Endothelial cell of umbilical vein (primary cell): ENCODE results near the gene RCAN1. TPM values are rescaled to one million over a fixed set of nuclear protein-coding genes. Genes with fewer than 3 reads are reported as not detected.

Experiments used
- BruUV-seq: library from RNA; stranded (reverse); fragments of 400-500 nt; replicated peaks from 2 replicates; lab custom pipeline; 2021; lab: Mats Ljungman, UMichigan
- CTCF ChIA-PET: fragments of 300-600, 350-600 bp; sonication (Branson Sonifier 250); formaldehyde crosslinking; loops from one replicate; lab custom pipeline; 2021; ENCODE audit warnings: antibody characterized with exemption, inconsistent platforms; lab: Charles Lee
- POLR2A ChIA-PET: fragments of 300-600, 350-600 bp; sonication (Branson Sonifier 250); formaldehyde crosslinking; loops from one replicate; lab custom pipeline; 2021; ENCODE audit warnings: antibody characterized with exemption, inconsistent platforms; lab: Charles Lee
- DNase-seq: peaks from one replicate; pipeline ENCODE4 v3.0.0-alpha.2; 2011; ENCODE audit warnings: low read depth, low spot score
- FAIRE-seq: peaks from 2 replicates; lab custom pipeline; 2011; peaks lifted over from hg19 to GRCh38; lab: Jason Lieb, UNC
- H2AFZ ChIP-seq: 2 replicates; pipeline ENCODE4 v1.6.0; 2012; ENCODE audit warnings: low read depth, low read length, control low read depth, inconsistent platforms
- H3K27ac ChIP-seq: 2 replicates; pipeline ENCODE4 v1.5.1; 2011; ENCODE audit warnings: low read depth, mild to moderate bottlenecking, control low read depth, low read length, moderate library complexity; ENCODE audit not compliant: insufficient read depth
- H3K27me3 ChIP-seq, 2 experiments: 2 replicates each; pipeline versions ENCODE4 v1.6.0 to v1.6.1; 2011; ENCODE audit warnings: low read length in 2 of 2, mixed read lengths in 1 of 2; ENCODE audit not compliant: control insufficient read depth in 2 of 2, insufficient read depth in 2 of 2
- H3K36me3 ChIP-seq, 2 experiments: 2 replicates in 1 of 2; 3 replicates in 1 of 2; pipeline ENCODE4 v1.5.1; 2011; ENCODE audit warnings: low read length in 2 of 2, mild to moderate bottlenecking in 1 of 2, moderate library complexity in 1 of 2; ENCODE audit not compliant: control insufficient read depth in 2 of 2, insufficient read depth in 2 of 2; ENCODE audit errors: extremely low read depth in 1 of 2
- H3K4me1 ChIP-seq: 3 replicates; pipeline ENCODE4 v1.5.1; 2011; ENCODE audit warnings: mild to moderate bottlenecking, low read length; ENCODE audit not compliant: control insufficient read depth, insufficient read depth; ENCODE audit errors: extremely low read depth
- H3K4me2 ChIP-seq: 2 replicates; pipeline ENCODE4 v1.6.1; 2011; ENCODE audit warnings: low read length, control low read depth, mixed read lengths; ENCODE audit not compliant: insufficient read depth
- H3K4me3 ChIP-seq, 3 experiments: fragments of 200-600 bp in 1 of 3; sonication (generic), shearing (Covaris generic) in 1 of 3; replicated peaks in 1 of 3; 2 replicates each; pipeline ENCODE4 v1.5.1; 2011 to 2016; ENCODE audit warnings: control low read depth in 3 of 3, low read length in 3 of 3, mild to moderate bottlenecking in 2 of 3, inconsistent platforms in 1 of 3, low read depth in 1 of 3, moderate library complexity in 1 of 3; ENCODE audit not compliant: insufficient read depth in 1 of 3
- H3K79me2 ChIP-seq: 2 replicates; pipeline ENCODE4 v1.6.0; 2012; ENCODE audit warnings: low read length, inconsistent platforms; ENCODE audit not compliant: control insufficient read depth, insufficient read depth
- H3K9ac ChIP-seq: replicated peaks from 2 replicates; pipeline ENCODE3; 2011; ENCODE audit warnings: low read length, control low read depth; ENCODE audit not compliant: insufficient read depth; ENCODE audit errors: extremely low read depth
- H3K9me1 ChIP-seq: replicated peaks from 3 replicates; pipeline ENCODE4 v1.6.0; 2011; ENCODE audit warnings: mild to moderate bottlenecking, low read length; ENCODE audit not compliant: control insufficient read depth, insufficient read depth; ENCODE audit errors: extremely low read depth
- H3K9me3 ChIP-seq: replicated peaks from 2 replicates; pipeline ENCODE4 v1.5.1; 2012; ENCODE audit warnings: low read length, inconsistent platforms; ENCODE audit not compliant: control insufficient read depth, insufficient read depth
- H4K20me1 ChIP-seq: replicated peaks from 2 replicates; pipeline ENCODE3; 2011; ENCODE audit warnings: mild to moderate bottlenecking, low read length; ENCODE audit not compliant: control insufficient read depth, insufficient read depth; ENCODE audit errors: extremely low read depth
- CTCF ChIP-seq, 2 donors: IDR thresholded peaks; 1 replicate in 1 of 2; 2 replicates in 1 of 2; pipeline ENCODE4 v1.5.1; 2011; ENCODE audit warnings: low read length in 2 of 2, mild to moderate bottlenecking in 2 of 2, moderate library complexity in 2 of 2, control low read depth in 1 of 2, inconsistent platforms in 1 of 2, low read depth in 1 of 2; ENCODE audit not compliant: insufficient read depth in 1 of 2; ENCODE audit errors: extremely low read depth in 1 of 2
- EZH2 ChIP-seq: IDR thresholded peaks from 2 replicates; pipeline ENCODE4 v1.6.1; 2012; ENCODE audit warnings: borderline replicate concordance, low read depth, mild to moderate bottlenecking, moderate library complexity, low read length, inconsistent platforms; ENCODE audit not compliant: severe bottlenecking
- FOS ChIP-seq: IDR thresholded peaks from 2 replicates; pipeline ENCODE4 v1.6.1; 2011; ENCODE audit warnings: mild to moderate bottlenecking, low read length, moderate library complexity, borderline replicate concordance; ENCODE audit not compliant: insufficient read depth
- GATA2 ChIP-seq: IDR thresholded peaks from 2 replicates; pipeline ENCODE4 v1.7.0; 2011; ENCODE audit warnings: low read depth, mild to moderate bottlenecking, moderate library complexity, mixed read lengths, low read length; ENCODE audit not compliant: insufficient read length, insufficient read depth
- JUN ChIP-seq: IDR thresholded peaks from 2 replicates; pipeline ENCODE4 v1.6.1; 2011; ENCODE audit warnings: borderline replicate concordance, low read depth; ENCODE audit not compliant: insufficient read length, insufficient read depth
- MYC ChIP-seq: IDR thresholded peaks from one replicate; pipeline ENCODE4 v1.6.1; 2011; ENCODE audit warnings: mild to moderate bottlenecking, low read depth, low read length
- POLR2A ChIP-seq: IDR thresholded peaks from 2 replicates; pipeline ENCODE4 v1.6.1; 2012; ENCODE audit warnings: low read depth, mild to moderate bottlenecking, control low read depth, low read length
- POLR2AphosphoS5 ChIP-seq: IDR thresholded peaks from 2 replicates; pipeline ENCODE4 v1.6.1; 2012; ENCODE audit warnings: low read depth, mild to moderate bottlenecking, control low read depth, low read length, moderate library complexity; ENCODE audit not compliant: insufficient read depth
- dilution Hi-C: fragments of 300-500 bp; cut with MboI; formaldehyde crosslinking; loops from one replicate; pipeline ENCODE4 v1.15.0; 2019; ENCODE audit warnings: low sequenced_read_pairs; ENCODE audit not compliant: extremely low pct_ligation_motif_present
- intact Hi-C: fragments of 100-400 bp; cut with micrococcal nuclease; formaldehyde crosslinking; loops from one replicate; pipeline ENCODE4 v1.10.0; 2022
- polyA plus RNA-seq, 4 experiments: library from polyadenylated mRNA; depleted of rRNA in 3 of 4; stranded (reverse) in 3 of 4; unstranded in 1 of 4; fragments of >200 nt; gene quantifications; 2 replicates each; pipeline versions ENCODE4 v1.2.1 to v1.2.3, GENCODE V29; 2011 to 2012; ENCODE audit warnings: missing spikeins in 1 of 4
- total RNA-seq: library from RNA; stranded (reverse); gene quantifications from 2 replicates; pipeline ENCODE4 v1.2.3, GENCODE V29; 2021
- TF ChIP-seq, protein P1 (sequence below): IDR thresholded peaks from 2 replicates; pipeline ENCODE4 v1.6.1; 2011; ENCODE audit not compliant: insufficient read depth, insufficient read length

Gene RCAN1
- total and polyA plus RNA-seq, 2 donors (not counting 3 experiments of a cell fraction or from before 2014, with no cell fraction given): 9.7 to 16.5 TPM

DNA sequence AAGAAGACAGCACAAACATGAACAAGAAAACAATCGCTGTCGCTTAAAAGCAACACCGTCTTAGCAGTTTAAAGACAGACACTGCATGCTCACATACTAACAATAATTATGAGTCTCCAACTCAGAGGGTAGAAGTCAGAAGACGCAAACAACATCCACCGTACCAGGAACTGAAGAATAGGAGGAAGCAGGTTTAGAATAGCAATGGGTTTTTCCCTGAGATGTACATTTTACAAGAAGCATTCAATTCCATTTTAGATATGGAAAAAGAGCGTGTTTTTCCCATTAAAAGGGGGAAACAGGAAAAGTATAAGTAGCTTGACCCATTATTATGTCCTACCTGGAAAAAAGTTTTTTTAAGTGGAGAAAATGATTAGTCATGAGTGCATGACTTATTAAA lies 68.4 kb downstream of the RCAN1 start:
- CTCF ChIA-PET: interaction anchor here (0.8 to 6.9 kb wide), 4 partner anchors 12 to 36 kb away, joined by 3 to 113 read pairs (median 8); partner anchors contain the start of gene KCNE1
- no peaks in the 10 kb centered on the region for H3K36me3 ChIP-seq
- dilution Hi-C loops (no loop called here), intact Hi-C loops (no loop called here)
- POLR2A ChIA-PET: no interaction called here
- no peaks in the 10 kb centered on the region for H4K20me1 ChIP-seq
- peak; percentile 16 for TF ChIP-seq JUN
- no peak for TF ChIP-seq EZH2
- no peaks in the 10 kb centered on the region for H3K9me1 ChIP-seq
- H3K4me1 ChIP-seq: no peaks in the 10 kb centered on the region
- no peaks in the 10 kb centered on the region for H3K79me2 ChIP-seq
- no peak overlapping the region for H2AFZ ChIP-seq
- no peaks in the 10 kb centered on the region for H3K27me3 ChIP-seq
- DNase-seq (peak; percentile 75), FAIRE-seq (no peak)
- H3K9me3 ChIP-seq: no peaks in the 10 kb centered on the region
- H3K27ac ChIP-seq: no peak overlapping the region
- BruUV-seq: no TSS peak
- H3K4me2 ChIP-seq: no peak overlapping the region
- H3K9ac ChIP-seq: no peak overlapping the region
- H3K4me3 ChIP-seq: no peak overlapping the region

- H3K9me1 ChIP-seq: no peaks in the 10 kb centered on the region
- BruUV-seq: no TSS peak
- no peak overlapping the region for H2AFZ ChIP-seq
- no peak overlapping the region for H3K4me3 ChIP-seq
- FAIRE-seq (no peak), DNase-seq (peak; percentile 39)
- H3K79me2 ChIP-seq: no peaks in the 10 kb centered on the region
- no peaks in the 10 kb centered on the region for H3K36me3 ChIP-seq
- H3K9ac ChIP-seq: no peak overlapping the region
- dilution Hi-C loops: no loop called here
- H3K4me2 ChIP-seq: no peak overlapping the region
- no peaks in the 10 kb centered on the region for H3K9me3 ChIP-seq
- no peaks in the 10 kb centered on the region for H3K27me3 ChIP-seq
- H4K20me1 ChIP-seq: no peaks in the 10 kb centered on the region
- no peak overlapping the region for H3K27ac ChIP-seq
- ChIA-PET CTCF (interaction anchor here (0.7 to 6.9 kb wide), 6 partner anchors 13 to 37 kb away, joined by 3 to 113 read pairs (median 4); partner anchors contain the start of gene KCNE1), POLR2A (interaction anchor here (1.0 kb wide), 1 partner anchor 18 kb away, joined by 3 read pairs; no protein-coding TSS in a partner anchor)
- TF ChIP-seq POLR2AphosphoS5: no peak
- TF ChIP-seq GATA2: no peak
- TF ChIP-seq, protein P1, sequence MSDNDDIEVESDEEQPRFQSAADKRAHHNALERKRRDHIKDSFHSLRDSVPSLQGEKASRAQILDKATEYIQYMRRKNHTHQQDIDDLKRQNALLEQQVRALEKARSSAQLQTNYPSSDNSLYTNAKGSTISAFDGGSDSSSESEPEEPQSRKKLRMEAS: no peak
- TF ChIP-seq MYC: no peak
- no peak for TF ChIP-seq CTCF (IDR thresholded peaks at IDR 0.05; ENCODE audit: extremely low read depth in 1 of 2, insufficient read depth in 1 of 2, low read depth in 1 of 2, low read length in 2 of 2)
- no peak for TF ChIP-seq POLR2A
- TF ChIP-seq JUN: no peak
- no peak for TF ChIP-seq FOS
- no peaks in the 10 kb centered on the region for H3K4me1 ChIP-seq
- intact Hi-C loops: no loop called here
Measured at GRCh38 chr21:34545079-34545884, 69.6 kb downstream of the RCAN1 start.
